Activated CD4-positive, alpha-beta T cell treated with anti-CD3 and anti-CD28 coated beads, Interleukin-10, Interleukin-2, amounts not matched to agents 100 ng/mL and 50 ng/mL, durations not matched to agents 16 hours and 8 hours (primary cell): ENCODE results near the gene B4GAT1.
"Not testable (repeated sequence)": the region's sequence is repeated elsewhere in the genome, so short reads cannot be mapped to it uniquely, and the experiment has no call there.

Source experiments
- DNase-seq: peaks from one replicate; pipeline ENCODE4 v3.0.0-alpha.2; 2020

The B4GAT1 gene

DNA sequence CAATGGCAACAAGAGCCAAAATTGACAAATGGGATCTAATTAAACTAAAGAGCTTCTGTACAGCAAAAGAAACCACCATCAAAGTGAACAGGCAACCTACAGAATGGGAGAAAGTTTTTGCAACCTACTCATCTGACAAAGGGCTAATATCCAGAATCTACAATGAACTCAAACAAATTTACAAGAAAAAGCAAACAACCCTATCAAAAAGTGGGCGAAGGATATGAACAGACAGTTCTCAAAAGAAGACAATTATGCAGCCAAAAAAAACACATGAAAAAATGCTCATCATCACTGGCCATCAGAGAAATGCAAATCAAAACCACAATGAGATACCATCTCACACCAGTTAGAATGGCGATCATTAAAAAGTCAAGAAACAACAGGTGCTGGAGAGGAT lies 27.1 kb downstream of the B4GAT1 start:
- DNase-seq: not testable (repeated sequence)

DNA sequence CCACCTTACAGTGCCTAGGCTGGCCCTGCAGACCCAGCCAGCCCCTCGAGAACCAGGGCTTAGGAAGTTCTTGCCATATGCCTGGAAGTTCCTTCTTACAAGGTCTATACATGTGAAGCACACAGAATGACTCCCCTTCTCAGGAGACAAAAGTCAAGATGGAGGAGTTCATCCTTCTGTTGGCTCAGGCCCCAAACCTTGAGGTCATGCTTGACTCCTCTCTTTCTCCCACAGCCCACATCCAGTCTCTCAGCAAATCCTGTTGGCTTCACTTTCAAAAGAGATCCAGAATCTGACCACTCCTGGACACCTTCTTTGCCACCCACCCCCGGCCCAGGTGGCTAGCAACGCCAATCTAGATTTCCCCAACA lies 28.8 kb downstream of the B4GAT1 start:
- DNase-seq: no peak

- no peak for DNase-seq
These were observed 29.5 kb downstream of the B4GAT1 start for GRCh38 chr11:66317723-66318599.

GRCh38 chr11:66317322-66317722 lies 30.1 kb downstream of the B4GAT1 start:
- no peak for DNase-seq

DNA sequence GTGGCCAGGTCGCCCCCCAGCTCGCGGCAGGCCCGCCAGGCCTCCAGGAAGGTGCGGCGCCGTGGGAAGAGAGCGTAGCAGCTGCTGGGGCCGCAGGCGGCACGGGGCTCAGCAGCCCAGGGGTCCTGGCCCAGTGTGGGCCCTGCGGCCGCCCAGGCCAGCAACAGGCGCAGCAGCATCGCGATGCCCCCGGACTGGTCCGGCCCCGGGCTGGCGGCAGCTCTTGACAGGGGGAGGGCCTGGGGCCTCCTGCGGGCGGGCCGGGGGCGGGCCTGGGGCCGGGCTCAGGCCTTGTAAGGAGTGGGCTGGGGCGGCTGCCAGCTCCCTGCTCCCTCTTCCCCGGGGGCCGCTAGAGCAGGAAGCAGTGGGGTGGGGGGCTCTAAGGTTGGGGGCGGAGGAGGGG lies 30.6 kb downstream of the B4GAT1 start, which contains the start of gene CD248:
Gene CD248 (minus strand): TSS at position 196 of the 403 bp plus-strand sequence. CDS start 17 bp downstream, at position 179.
- no peak for DNase-seq

DNA sequence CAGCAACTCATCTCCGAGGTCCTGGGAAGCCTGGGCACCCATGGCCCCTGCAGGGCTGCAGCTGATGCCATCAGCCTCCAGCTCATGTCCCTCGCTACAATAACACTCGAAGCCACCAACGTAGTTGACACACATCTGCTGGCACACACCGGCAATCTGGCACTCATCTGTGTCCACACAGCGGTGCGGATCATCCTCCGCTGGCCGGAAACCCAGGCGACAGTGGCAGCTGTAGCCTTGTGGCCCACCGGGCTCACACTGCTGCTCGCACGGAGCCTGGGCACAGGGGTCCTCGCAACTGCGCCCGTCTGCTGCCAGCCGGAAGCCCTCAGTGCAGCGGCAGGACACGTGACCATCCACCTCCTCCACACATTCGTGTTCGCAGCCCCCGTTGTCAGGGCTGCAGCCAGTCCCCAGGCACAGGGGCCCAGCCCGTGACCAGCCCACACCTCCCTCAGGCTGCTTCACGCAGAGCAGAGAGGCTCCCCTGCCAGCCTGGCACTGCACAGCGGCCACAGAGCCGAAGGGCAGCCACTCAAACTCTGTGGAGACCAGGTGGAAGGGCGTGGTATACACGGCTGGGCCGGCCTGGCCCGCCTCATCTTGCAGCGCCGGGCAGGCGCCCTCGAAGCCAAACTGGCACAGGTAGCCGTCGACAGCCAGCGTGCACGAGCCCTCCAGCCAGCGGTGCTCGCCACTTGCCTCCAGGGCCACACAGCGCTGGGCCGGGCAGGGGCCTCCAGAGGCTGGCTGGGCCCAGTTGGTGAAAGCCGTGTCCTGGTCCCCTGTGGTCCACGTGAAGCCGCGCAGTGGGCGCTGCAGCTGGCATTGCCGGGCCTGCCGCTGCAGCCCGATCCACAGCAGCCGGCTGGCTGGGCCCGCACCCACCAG lies 31.3 kb downstream of the B4GAT1 start:
- DNase-seq: no peak

DNA sequence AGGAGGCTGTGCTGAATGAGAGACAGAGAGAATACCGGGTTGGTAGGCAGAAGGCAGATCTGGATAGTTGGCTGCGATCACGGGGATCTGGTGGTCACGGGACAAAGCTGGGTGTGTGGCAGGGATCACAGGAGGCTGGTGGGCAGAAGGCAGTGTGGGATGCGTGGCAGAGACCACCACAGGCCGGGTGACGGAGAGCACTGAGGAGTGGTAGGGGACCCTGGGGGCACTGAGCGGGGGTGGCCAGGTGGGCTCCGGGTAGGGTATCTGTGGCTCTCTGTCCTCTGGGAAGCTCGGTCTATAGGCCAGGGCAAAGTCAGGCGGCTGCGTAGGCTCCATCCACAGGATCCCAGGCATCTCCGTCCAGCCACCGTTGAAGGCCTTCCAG lies 31.9 kb downstream of the B4GAT1 start:
- DNase-seq: no peak

- DNase-seq: no peak
These were observed 32.6 kb downstream of the B4GAT1 start for GRCh38 chr11:66314561-66315497.

GRCh38 chr11:66314186-66314501 lies 33.3 kb downstream of the B4GAT1 start:
- DNase-seq: no peak

DNA sequence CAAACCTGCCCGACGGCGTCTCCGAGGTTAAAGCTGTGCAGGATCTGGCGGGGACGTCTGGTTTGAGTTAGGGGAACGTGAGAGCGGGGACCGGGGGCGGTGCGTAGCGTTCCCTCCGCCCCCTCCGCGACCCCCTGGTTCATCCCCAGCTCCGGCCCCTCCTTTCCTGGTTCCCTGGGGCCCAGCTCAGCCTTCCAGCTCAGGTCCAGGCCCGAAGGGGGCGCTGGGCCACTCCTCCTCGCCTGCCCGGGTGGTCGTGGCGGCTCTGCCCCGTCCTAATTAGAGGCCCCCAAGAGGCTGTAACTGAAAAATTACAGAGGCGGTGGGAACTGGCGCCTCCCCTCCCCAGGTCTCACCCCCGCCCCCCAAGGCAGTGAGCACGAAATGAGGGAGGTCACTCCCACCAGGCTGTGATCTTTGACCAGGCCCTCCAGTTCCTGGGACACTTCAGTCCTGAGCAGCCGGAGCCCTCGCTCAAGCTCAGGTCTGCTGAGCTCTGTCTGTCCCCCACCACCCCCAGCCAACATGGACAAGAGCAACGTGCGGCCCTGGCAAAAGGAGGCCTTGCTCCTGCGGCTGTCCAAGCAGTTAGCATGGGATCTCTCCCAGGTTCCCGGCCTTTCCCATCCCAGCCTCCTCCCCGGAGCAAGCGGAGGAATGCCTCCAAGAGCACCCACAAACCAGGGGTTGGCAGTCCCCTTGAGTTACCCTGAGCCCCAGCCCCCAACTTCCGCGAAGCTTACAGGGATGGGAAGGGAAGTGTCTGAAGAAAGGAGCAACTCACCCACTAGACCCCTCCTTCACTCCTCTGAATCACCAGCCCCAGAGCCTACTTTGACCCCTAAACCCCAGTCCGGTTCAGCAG lies 33.9 kb downstream of the B4GAT1 start:
- DNase-seq: no peak

GRCh38 chr11:66312549-66313320 lies 34.7 kb downstream of the B4GAT1 start:
- DNase-seq: peak; percentile 97

- DNase-seq: peak; percentile 96
These were observed 35.4 kb downstream of the B4GAT1 start for GRCh38 chr11:66311965-66312548.

DNA sequence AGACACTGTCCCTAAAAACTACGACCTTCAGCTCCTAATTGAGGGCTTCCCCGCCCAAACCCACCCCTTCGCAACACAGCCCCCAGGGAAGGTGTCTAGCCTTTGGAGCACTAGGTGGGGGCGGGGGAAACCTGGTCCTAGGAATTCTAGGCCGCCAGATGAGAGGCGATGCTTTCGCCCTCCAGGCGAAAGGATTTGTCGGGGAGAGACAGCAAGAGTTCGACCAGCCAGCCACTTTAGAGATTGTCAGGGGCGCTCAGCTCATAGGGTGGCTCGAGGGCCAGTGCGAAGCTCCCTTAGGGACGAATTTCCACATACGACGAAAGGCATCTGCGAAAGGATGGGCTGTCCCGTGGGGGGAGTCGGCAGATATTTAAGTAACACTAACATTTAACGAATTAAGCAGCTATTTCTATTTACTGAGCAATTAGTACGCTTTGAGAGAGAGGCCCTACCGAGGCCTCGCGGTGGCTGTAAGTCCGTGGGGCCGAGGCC lies 35.9 kb downstream of the B4GAT1 start:
- DNase-seq: no peak

GRCh38 chr11:66310803-66311440 lies 36.5 kb downstream of the B4GAT1 start:
- not testable (repeated sequence) for DNase-seq

GRCh38 chr11:66310324-66310723 lies 37.1 kb downstream of the B4GAT1 start:
- no peak for DNase-seq

DNA sequence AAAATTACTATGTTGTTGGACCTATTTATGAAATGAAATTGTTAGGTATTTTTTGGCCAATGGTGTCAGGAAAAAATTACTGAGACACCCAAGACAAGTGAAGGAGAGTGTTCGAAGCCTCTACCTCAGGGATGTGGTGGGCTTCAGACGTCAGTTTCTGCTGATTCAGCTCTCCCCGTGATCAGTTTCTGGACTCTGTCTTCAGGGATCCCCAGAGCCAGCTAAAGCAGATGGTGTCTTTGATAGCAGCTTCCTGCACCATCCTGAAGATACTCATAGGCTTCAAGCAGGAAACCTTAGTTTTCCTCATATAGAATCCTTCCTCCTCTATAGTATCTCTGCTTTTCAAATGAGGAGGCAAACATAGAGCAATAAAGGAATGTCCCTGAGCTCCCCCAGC lies 38.0 kb downstream of the B4GAT1 start:
- DNase-seq: no peak

DNA sequence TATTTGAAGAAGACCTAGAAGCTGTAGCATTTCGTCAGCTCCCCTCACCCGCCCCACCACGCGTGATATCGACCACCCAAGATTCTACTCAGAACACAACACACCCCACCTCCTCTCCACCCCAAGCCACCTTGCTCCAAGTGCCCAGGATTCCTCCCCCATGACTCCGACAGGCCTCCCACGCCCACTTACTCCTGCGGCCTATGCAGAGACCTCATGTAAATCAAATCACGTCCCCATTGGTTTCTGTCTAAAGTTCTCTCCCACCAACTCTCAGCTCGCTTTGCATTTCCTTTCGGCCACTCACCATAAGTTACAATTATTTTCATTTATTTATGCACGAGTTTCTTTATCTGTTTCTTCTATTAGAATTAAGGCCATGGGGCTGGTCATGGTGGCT lies 44.8 kb downstream of the B4GAT1 start:
- no peak for DNase-seq

DNA sequence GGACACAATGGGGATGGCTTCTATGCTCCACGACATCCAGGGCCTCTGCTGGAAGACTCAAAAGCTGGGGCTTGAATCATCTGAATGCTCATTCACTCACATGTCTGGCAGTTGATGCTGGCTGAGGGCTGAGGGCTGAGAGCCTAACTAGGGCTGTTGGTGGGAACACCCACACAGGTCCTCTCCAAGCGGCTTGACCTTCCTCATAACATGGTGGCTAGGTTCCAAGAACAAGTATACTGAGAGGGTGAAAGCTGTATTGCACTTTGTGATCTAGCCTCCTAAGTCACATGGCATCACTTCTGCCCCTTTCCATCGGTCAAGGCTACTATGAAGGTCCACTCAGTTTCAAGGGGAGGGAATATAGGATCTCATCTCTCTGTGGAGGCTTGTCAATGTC lies 48.2 kb downstream of the B4GAT1 start:
- DNase-seq: no peak

DNA sequence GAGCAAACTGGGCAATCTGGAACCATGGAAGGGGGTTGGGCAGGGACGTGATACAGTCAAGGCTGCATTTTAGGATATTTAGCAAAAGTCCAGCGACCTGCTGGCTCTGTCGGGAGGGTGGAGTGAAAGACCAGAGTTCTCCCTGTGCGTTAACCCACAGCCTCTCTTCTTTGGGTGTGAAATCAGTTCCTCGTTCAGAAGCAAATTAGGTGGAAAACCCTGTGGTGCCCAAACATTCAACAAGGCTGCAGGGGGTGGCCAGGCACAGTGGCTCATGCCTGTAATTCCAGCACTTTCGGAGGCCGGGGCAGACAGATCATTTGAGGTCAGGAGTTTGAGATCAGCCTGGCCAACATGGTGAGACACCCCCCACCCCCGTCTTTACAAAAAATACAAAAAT lies 49.8 kb downstream of the B4GAT1 start:
- DNase-seq: no peak
